ENCODE data around the gene EFTUD2.
A peak's percentile ranks its signal among the peaks of the same experiment; 100 is the strongest.

The EFTUD2 gene

GRCh38 chr17:44887016-44887415 lies 12.2 kb downstream of the EFTUD2 start:
- DNase-seq = no peak

DNA sequence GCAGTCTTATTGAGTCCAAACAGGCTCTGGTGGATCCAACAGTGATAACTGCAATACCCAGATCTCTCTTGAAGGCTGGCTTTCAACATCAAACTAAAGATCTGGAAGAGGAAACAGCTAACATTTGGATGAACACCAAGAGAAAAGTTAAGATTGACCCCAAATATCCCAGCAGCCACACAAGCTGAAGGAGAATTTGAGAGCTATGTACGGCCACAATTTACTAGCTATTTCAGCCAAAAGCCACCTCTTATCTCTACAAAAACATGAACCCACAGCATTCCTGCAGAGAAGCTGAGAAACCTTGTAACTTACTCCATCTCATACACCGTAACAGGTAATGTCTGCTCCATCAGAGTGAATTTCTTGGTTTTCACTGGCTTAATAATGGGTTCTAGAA lies 14.3 kb downstream of the EFTUD2 start:
- no peak for DNase-seq

DNA sequence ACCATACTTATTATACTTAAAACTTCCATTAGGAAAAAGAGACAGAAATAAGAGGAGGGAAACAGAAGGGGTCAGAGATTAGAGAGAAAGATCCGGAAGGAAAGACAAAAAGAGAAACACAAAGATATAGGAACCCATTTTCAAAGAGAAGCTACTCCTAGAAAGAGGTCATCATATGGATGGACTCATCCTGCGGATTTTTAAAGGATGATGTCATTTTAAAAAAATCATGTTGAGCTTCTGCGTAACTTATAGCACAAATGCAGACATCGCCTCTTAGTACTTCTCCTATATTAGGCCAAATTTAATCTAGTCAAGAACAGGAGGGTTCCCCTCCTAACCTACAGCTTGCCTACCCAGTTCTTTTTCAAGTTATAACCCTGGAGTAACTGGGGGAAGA lies 18.1 kb downstream of the EFTUD2 start:
- no peak for DNase-seq

DNA sequence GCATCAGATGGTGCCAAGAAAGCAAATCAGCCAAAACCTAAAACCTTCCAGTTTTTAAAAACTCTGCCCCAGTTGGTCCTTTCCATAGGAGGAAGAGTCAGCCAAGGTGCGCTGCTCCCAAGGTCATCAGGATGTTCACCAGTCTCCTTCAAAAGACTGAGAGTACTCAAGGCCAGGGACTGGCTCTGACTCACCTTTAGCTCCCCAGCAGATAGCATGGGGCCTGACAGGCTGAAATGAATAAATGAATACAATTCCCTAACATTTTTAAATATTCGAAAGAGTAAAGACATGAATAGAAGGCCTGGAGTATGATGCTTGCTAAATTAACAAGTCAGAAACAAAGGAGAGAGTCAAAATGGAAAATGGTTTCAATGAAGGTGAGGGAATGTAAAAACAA lies 19.2 kb downstream of the EFTUD2 start:
- DNase-seq = no peak

- no peak for DNase-seq
Observed at GRCh38 chr17:44879376-44879775, 19.9 kb downstream of the EFTUD2 start.

DNA sequence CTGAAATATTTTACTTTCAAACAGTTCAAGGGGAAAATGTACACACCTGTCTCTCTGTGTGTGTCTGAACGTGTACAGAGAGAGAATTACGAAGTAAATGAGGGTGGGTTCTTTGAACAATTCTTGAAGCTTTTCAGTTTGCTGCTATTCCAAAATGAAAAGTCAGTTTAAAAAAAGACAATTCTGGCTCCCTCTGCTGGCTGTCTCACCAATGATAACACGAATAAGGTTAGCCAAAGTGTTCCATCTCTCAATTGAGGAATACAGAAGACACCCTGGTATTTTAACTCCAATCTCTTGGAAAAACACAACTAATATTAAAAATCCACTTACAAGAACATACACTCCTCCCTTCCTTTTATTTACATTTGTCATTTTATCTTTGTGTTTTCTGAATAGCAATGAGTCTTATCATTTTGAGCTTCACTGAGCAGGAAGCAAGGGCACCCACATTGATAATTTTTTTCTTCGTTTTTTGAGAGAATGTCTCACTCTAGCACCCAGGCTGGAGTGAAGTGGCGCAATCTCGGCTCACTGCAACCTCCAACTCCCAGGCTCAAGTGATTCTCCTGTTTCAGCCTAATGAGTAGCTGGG lies 20.5 kb downstream of the EFTUD2 start:
- DNase-seq = peak; percentile 20

DNA sequence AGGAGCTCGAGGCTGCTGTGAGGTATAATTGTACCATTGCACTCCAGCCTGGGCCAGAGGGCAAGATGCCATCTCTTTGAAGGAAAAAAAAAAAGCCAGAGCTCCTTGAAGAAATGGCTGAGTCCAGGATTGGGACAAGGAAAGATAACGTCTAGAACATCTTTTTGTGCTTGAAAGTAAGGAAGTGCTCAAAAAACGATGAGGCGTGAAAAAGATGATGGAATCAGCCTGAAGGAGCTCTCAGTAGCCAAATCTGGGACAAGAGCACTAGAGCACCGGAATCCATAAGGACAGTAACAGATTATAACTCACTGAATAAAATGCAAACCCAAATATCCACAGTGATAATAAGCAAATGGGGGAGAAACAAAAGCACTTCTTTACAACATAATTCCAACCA lies 22.1 kb downstream of the EFTUD2 start:
- no peak for DNase-seq

GRCh38 chr17:44875761-44876160 lies 23.5 kb downstream of the EFTUD2 start:
- DNase-seq = no peak

DNA sequence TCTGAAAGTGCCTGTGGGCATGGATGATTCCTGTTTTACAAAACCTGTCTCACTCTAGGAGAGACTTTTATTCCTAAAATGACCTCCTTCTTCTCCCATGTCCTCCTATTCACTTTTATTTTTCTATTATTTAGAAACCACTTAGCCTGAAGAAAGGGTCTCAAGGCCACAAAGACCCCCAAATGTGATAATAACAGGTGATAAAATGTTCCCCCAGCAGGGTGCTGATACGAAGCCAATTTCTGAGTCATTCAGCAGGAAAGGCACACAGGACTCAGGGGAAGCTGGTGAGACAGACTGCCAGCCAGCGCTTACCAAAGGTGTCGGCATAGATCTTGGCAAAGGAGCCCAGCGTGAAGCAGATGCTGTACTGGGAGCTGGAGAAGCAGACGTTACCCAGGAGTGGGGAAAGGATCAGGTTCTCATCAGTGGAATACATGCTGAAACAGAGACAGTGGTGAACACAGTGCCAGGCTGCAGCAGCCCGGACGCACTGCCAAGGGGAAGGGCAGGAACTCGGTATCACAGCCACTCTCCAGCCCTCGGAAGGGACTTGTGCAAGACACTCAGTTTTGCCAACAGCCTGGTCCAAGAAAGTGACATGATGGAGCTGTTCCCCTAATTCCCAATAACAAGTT lies 27.0 kb downstream of the EFTUD2 start:
- no peak for DNase-seq

DNA sequence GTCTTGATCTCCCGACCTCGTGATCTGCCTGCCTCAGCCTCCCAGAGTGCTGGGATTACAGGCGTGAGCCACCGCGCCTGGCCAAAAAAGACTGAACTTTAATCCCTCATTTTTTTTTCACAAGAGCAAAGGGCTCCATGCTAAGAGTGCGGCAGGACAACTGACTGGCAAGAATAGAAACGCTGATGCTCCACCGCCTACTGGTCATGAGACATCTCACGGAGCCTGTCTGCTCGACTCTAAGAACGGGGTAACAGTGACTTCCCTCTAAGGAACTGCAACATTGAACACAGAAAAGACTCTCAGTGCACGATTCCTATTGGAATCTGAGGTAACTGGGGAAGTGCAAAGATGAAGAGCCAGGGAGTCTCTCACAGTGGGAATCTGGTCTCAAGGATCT lies 27.7 kb downstream of the EFTUD2 start:
- DNase-seq = no peak

GRCh38 chr17:44867841-44868240 lies 31.4 kb downstream of the EFTUD2 start:
- no peak for DNase-seq

GRCh38 chr17:44865931-44866330 lies 33.3 kb downstream of the EFTUD2 start:
- DNase-seq = no peak

DNA sequence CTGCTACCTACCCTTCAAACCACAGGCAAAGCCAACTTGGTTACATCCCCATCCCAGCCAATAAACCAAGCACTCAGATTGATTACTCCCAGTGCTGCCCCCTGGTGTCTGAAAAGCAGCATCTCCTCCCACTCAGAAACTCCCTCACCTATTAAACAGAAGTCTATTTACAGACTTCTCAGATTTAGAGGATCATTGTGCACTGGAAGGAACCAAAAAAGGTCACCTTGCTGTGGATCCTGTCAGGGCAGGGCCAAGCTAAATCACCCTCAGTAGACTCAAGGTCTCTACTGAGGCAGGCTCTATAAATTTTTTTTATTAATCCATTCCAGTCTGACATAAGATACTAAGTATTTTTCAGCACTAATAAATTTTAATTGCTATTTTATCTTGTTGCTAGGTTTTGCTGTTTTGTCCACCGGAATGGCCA lies 34.0 kb downstream of the EFTUD2 start:
- DNase-seq = peak; percentile 65

DNA sequence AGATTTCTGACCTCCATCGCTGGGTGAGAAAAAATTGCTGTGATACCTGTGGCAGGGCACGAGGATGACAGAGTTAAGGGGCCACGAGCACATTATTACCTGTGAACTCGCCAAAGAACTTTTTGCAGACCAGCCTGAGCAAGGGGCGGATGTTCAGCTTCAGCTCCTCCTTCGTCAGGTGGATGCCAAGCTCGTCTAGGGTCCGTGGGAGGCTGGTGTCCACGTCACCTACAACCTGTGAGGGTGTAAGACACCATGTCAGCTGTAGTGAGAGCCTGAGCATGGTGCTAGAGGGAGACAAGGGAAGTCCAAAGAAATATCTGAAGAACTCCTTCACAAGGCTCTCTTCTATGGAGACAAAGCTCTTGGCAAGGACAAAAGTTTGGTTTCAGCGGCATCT lies 34.4 kb downstream of the EFTUD2 start:
- no peak for DNase-seq

GRCh38 chr17:44863061-44863918 lies 36.0 kb downstream of the EFTUD2 start:
- no peak for DNase-seq

DNA sequence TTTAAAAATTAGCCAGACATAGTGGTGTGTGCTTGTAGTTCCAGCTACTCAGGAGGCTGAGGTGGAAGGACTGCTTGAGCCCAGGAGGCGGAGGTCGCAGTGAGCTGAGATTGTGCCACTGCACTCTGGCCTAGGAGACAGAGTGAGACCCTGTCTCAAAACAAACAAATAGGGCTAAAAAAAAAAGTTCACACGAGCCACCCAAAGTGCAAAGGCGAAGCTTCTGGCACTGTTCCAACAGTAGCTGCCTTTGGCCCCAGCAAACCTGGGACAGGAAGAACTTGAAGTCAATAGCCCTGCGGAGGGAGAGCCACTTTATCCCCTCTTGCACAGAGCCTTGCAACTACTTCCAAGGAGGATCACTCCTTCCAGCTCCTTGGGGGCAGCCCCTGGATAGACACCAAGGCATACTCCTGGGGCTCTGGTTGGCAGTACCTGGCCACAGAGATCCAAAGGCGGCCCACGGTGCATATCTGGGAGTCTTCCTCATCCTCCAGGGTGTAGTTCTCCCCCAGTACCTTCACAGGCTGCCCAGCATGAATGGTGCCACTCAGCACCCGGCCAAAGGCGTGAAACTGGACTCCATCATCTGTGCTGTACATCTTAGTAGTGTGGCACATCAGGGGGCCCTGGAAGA lies 36.8 kb downstream of the EFTUD2 start:
- DNase-seq = no peak

- no peak for DNase-seq
Observed at GRCh38 chr17:44859701-44860100, 39.5 kb downstream of the EFTUD2 start.

DNA sequence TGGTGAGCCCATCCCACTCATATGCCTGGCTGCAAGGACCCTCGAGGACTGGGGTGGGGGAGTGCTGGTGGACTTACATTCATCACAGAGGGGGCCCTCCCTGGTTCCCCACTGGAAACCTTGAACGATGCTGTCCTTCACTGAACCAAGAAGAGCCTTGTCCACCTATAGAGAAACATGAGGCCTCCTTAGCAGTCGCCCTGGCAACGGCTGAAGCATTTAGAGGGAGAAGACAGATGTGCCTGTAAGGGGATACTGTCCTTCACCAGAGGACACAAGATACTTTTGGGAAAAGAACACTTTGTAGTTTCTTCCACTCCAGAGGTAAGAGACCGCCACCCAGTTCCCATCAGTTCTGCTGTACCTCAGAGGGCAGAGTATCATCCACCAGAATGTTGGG lies 45.1 kb downstream of the EFTUD2 start:
- DNase-seq = no peak

DNA sequence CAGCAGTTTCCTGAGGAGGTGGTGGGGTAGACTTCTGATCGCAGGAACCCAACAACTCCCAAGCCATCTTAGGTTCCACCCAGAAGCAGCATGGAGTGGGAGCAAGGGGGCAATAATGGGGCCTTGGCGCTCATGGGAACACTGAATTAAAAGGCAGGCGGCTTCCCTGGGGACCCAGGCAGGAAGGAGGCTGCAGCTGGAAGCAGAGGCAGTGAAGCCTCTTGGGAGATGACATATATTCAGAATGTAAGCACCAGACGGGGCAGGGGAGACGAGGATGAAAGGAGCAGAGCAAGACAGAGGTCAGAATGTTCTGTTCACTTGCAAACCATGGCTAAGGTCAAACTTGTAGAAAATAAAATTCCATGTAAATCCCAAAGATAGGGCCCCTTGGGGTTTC lies 48.6 kb downstream of the EFTUD2 start:
- no peak for DNase-seq

GRCh38 chr17:44850025-44850424 lies 49.2 kb downstream of the EFTUD2 start:
- no peak for DNase-seq

GRCh38 chr17:44848961-44849489 lies 50.2 kb downstream of the EFTUD2 start:
- DNase-seq = no peak

GRCh38 chr17:44848257-44848795 lies 50.9 kb downstream of the EFTUD2 start:
- no peak for DNase-seq

GRCh38 chr17:44847586-44847985 lies 51.7 kb downstream of the EFTUD2 start, which contains the start of gene HIGD1B:
Gene HIGD1B, plus strand, starts transcription at chr17:44847883. Its CDS starts 270 bp downstream, at chr17:44848153.
- no peak for DNase-seq

Data from activated naive CD4-positive, alpha-beta T cell treated with anti-CD3 and anti-CD28 coated beads, Interleukin-2, amount 50 U/mL, for 16 hours (primary cell).